Right lobe of liver (tissue), 6 donors: ENCODE data around the gene WDR13. TPM values are rescaled to one million over a fixed set of nuclear protein-coding genes. Genes with fewer than 3 reads are reported as not detected.
"Not testable (repeated sequence)": the region's sequence is repeated elsewhere in the genome, so short reads cannot be mapped to it uniquely, and the experiment has no call there.

Experiments used
- ATAC-seq, 4 donors: fragments of 200-7000 bp; cut with Tn5 transposase; one replicate each; pipeline ENCODE4 v1.9.1; 2020; ENCODE audit warnings: mild to moderate bottlenecking in 4 of 4, moderate library complexity in 4 of 4
- DNase-seq, 3 donors: peaks; one replicate each; pipeline ENCODE4 v3.0.0-alpha.2; 2020
- H3K27ac ChIP-seq, 3 donors: fragments of 200-600 bp; one replicate each; pipeline ENCODE4 v1.8.0; 2022
- H3K27me3 ChIP-seq, 2 donors: fragments of 200-600 bp; one replicate each; pipeline ENCODE4 v1.8.0; 2022
- H3K36me3 ChIP-seq, 4 donors: fragments of 200-600 bp; sonication (generic) in 1 of 4; one replicate each; pipeline versions ENCODE4 v1.5.1 to v1.8.0; 2017 to 2022; ENCODE audit warnings: control low read depth in 1 of 4
- H3K4me1 ChIP-seq, 4 donors: fragments of 200-600 bp; sonication (generic) in 1 of 4; one replicate each; pipeline versions ENCODE4 v1.5.1 to v1.8.0; 2017 to 2022; ENCODE audit warnings: control low read depth in 1 of 4
- H3K4me3 ChIP-seq, 3 donors: fragments of 200-600 bp; one replicate each; pipeline ENCODE4 v1.8.0; 2022
- H3K9me3 ChIP-seq, 4 donors: fragments of 200-600 bp; sonication (generic) in 1 of 4; one replicate each; pipeline versions ENCODE4 v1.5.1 to v1.8.0; 2017 to 2022; ENCODE audit warnings: control low read depth in 1 of 4
- POLR2A ChIP-seq: fragments of 450-650 bp; IDR thresholded peaks from one replicate; pipeline ENCODE4 v1.6.1; 2017; ENCODE audit warnings: antibody characterized with exemption, mild to moderate bottlenecking
- WGBS: methylation state at CpG from one replicate; pipeline ENCODE4 v1.1.6; 2018; ENCODE audit warnings: low coverage, low lambda C conversion rate; ENCODE audit not compliant: insufficient coverage; ENCODE audit errors: missing lambda C conversion rate; 5-methylcytosine and 5-hydroxymethylcytosine counted together
- intact Hi-C, 2 donors: fragments of 100-400 bp; cut with DNase I; formaldehyde crosslinking; loops; one replicate each; pipeline versions ENCODE4 v1.11.2 to v1.14.1; 2022
- long read RNA-seq: library from polyadenylated mRNA; unstranded; transcript quantifications from one replicate; pipeline ENCODE4 v2.0.0, GENCODE V29; 2019
- total RNA-seq, 6 experiments: library from RNA; depleted of rRNA in 2 of 6; stranded (reverse); fragments of >200 nt in 2 of 6; fragmentation: NEBNext Ultra II Directional in 3 of 6; extraction: Animal tissue kit (Norgen Biotek cat#: 25700) in 3 of 6; gene quantifications; one replicate each; pipeline versions ENCODE4 v1.1.0 to v1.2.4, GENCODE V29; 2016 to 2023
- TF ChIP-seq, protein P1 (sequence below), 4 donors: fragments of 200-600 bp in 3 of 4; fragments of 450-650 bp in 1 of 4; IDR thresholded peaks; one replicate each; pipeline versions ENCODE4 v1.5.1 to v1.8.0; 2016 to 2022; ENCODE audit warnings: antibody characterized with exemption in 4 of 4, mild to moderate bottlenecking in 2 of 4
- donor health status: DM: no; HTN: yes; CAD: no.
- donor health status: DM: no; HTN: no; CAD: no.
- donor health status: DM: no; HTN: no; CAD: no.
- donor health status: DM: no; HTN: yes; CAD: no.
- donor health status: DM: no; HTN: yes; CAD: no.

The WDR13 gene
- 100 to 1,000 TPM in 2 of 6 experiments, 10 to 100 TPM in 4; 46.5 to 193 (median 80.8) TPM for total RNA-seq
- long read RNA-seq, full-length matches to known transcripts, result 16 of 20 reads
- long read RNA-seq, partial matches to known transcripts, result 2 of 20 reads
- long read RNA-seq, other reads (novel, unspliced or antisense), result 2 of 20 reads

DNA sequence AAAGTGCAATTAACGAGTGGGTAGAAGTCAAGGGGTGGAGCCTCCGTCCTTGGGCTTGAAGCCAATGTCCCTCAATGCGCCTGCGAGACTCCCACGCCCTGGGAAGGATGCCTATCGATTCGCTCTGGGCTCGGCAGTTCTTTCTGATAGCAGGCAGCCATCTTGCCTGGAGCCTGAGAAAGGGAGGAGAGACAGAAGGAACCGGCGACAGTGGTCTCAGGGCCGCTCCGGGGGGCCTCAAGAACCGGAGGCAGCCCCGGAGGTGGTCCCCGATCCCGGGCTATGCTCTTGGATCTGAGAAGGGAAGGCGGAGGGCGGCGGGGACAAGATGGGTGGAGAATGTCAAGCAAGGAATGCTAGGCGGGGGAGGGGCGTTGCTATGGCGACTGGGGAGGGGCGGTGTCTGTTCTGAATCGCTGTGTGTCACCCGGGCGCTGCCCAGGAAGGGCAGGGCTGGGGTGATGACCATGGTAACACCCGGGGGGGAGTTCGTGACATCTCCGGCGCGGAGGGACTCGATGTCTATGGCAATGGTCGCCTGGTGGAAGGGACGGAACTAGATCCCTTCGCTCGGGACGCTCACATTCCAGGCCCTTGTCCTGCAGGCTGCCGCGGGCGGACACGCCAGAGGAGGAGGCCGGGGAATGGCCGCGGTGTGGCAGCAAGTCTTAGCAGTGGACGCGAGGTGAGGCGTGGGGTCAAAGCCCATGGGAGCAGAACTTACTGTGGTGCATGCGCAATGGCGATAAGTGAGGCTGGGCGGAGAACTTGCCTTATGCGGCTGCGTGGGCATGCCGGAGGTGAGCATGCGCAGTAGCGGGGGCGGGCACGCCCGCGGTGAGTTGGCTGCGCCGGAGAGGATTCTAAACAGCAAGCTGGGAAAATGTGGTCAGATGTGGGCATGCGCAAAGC is at the start of gene WDR13:
WDR13 (plus strand) TSS at position 140 of the 912 bp plus-strand sequence; CDS start at position 645, 505 bp downstream.
- Histone ChIP-seq H3K27ac (peak within 1 kb of the TSS; percentile 84 to 90 (median 87)), H3K4me1 (no peaks in the 10 kb centered on the region), H3K27me3 (no peaks in the 10 kb centered on the region), H3K36me3 (peaks cover 0 to 14% (median 0%) of the 10 kb centered on the region in 4 donors), H3K4me3 (peak within 1 kb of the TSS; percentile 47 to 69 (median 64)), H3K9me3 (no peaks in the 10 kb centered on the region)
- peak; percentile 90 to 94 (median 93) for DNase-seq
- TF ChIP-seq, protein P1, sequence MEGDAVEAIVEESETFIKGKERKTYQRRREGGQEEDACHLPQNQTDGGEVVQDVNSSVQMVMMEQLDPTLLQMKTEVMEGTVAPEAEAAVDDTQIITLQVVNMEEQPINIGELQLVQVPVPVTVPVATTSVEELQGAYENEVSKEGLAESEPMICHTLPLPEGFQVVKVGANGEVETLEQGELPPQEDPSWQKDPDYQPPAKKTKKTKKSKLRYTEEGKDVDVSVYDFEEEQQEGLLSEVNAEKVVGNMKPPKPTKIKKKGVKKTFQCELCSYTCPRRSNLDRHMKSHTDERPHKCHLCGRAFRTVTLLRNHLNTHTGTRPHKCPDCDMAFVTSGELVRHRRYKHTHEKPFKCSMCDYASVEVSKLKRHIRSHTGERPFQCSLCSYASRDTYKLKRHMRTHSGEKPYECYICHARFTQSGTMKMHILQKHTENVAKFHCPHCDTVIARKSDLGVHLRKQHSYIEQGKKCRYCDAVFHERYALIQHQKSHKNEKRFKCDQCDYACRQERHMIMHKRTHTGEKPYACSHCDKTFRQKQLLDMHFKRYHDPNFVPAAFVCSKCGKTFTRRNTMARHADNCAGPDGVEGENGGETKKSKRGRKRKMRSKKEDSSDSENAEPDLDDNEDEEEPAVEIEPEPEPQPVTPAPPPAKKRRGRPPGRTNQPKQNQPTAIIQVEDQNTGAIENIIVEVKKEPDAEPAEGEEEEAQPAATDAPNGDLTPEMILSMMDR (IDR thresholded peaks at IDR 0.05), result no peak
- peak; percentile 68 for TF ChIP-seq POLR2A
- ATAC-seq, result peak; percentile 86 to 91 (median 88)
- 34% methylated on average over 29 of the region's 62 CpGs for WGBS
- intact Hi-C loops, result no loop called here

DNA sequence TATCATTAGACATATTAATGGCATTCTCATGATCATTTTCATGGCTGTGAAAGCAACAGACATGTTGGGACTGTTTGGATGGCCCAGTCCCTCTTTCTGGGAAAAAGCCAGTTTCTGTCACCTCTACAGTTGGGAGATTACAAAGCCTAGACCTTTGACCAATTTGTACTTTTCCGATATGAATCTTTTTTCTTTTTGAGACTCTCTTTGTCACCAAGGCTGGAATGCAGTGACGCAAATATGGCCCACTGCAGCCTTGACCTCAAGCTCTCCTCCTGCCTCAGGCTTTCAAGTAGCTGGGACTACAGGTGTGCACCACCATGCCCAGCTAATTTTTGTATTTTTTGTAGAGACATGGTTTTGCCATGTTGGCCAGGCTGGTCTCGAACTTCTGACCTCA is 48.4 kb upstream of the WDR13 start:
- no peak overlapping the region for H3K27ac ChIP-seq
- no peaks in the 10 kb centered on the region for H3K4me1 ChIP-seq
- peaks cover 0 to 9% (median 0%) of the 10 kb centered on the region in 4 donors for H3K36me3 ChIP-seq
- no peaks in the 10 kb centered on the region for H3K9me3 ChIP-seq
- 87% methylated on average over 2 of the region's 3 CpGs for WGBS
- no peaks in the 10 kb centered on the region for H3K27me3 ChIP-seq
- TF ChIP-seq, protein P1 (IDR thresholded peaks at IDR 0.05), result no peak
- TF ChIP-seq POLR2A, result no peak
- ATAC-seq (peak in 1 of 4 donors; percentile 42), DNase-seq (no peak)
- H3K4me3 ChIP-seq, result no peak overlapping the region
- intact Hi-C loops, result no loop called here

DNA sequence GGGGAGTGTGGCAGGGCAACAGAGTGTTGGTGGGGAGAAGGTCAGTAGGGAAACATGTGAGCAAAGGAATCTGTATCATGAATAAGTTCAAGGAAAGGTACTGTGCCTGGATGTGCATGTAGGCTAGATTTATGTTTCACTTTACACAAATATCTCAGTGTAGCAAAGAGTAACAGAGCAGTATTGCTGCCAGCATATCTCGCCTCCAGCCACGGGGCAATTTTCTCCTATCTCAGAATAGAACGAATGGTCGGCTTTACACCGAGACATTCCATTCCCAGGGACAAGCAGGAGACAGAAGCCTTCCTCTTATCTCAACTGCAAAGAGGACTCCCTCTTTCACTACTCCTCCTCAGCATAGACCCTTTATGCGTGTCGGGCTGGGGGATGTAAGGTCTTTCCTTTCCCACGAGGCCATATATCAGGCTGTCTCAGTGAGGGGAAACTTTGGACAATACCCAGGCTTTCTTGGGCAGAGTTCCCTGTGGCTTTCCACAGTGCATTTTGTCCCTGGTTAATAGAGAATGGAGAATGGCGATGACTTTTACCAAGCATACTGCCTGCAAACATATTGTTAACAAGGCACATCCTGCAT is 41.5 kb upstream of the WDR13 start:
- H3K4me3 ChIP-seq, H3K4me1 ChIP-seq, ATAC-seq, DNase-seq, intact Hi-C loops, H3K27me3 ChIP-seq, H3K9me3 ChIP-seq, H3K27ac ChIP-seq: not testable (repeated sequence)
- WGBS, result 53% methylated on average over 3 of the region's 9 CpGs
- H3K36me3 ChIP-seq, result peaks cover 0 to 13% (median 0%) of the 10 kb centered on the region in 4 donors

DNA sequence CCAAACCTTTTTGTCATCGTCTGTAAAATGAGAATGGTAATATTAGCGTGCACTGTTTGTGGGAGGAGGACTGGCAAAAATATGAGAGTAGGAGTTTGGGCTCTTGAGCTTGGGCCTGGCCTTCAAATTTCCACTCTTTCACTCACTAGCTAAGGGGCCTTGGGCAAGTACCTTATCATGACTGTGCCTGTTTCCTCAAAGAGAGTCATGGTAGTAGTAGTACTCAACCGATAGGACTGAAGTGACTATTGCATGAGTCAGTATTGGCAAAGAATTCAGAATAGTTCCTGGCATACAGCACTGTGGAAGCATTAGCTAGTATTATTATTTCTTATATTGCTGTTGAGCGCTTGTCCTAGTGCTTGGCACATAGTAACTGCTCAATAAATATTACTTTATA is 39.0 kb upstream of the WDR13 start:
- ATAC-seq (peak in 1 of 4 donors; percentile 64), DNase-seq (no peak)
- no peak for TF ChIP-seq POLR2A
- TF ChIP-seq, protein P1 (IDR thresholded peaks at IDR 0.05), result no peak
- Histone ChIP-seq H3K4me3 (no peak overlapping the region), H3K9me3 (no peaks in the 10 kb centered on the region), H3K36me3 (peaks cover 0 to 13% (median 2%) of the 10 kb centered on the region in 4 donors), H3K27me3 (no peaks in the 10 kb centered on the region), H3K4me1 (no peaks in the 10 kb centered on the region), H3K27ac (no peak overlapping the region)
- intact Hi-C loops, result no loop called here
- WGBS, result 59% methylated on average over 4 of the region's 4 CpGs
